ENCODE data around the gene ATP6AP1. TPM values are rescaled to one million over a fixed set of nuclear protein-coding genes. Genes with fewer than 3 reads are reported as not detected.

The ATP6AP1 gene
- polyA plus RNA-seq, 1 experiment = 143 TPM

- TF ChIP-seq CTCF (IDR thresholded peaks at IDR 0.05; ENCODE audit: insufficient read depth, low read depth, low read length) = no peak
- Histone ChIP-seq H3K27me3 (ENCODE audit: control insufficient read depth, insufficient read depth, low read length) (no peaks in the 10 kb centered on the region), H3K4me3 (ENCODE audit: low read depth, low read length) (no peak overlapping the region), H3K36me3 (ENCODE audit: control insufficient read depth, insufficient read depth, low read length) (peaks cover 22% of the 10 kb centered on the region)
- DNase-seq (ENCODE audit: low read depth) = no peak
- ChIA-PET CTCF (no interaction called here), POLR2A (no interaction called here)
These were observed 43.6 kb downstream of the ATP6AP1 start for GRCh38 chrX:154471839-154472684.

- ChIA-PET CTCF (interaction anchor here (1.0 kb wide), 1 partner anchor 74 kb away, joined by 3 read pairs; no protein-coding TSS in a partner anchor), POLR2A (interaction anchor here (0.6 kb wide), 1 partner anchor 17 kb away, joined by 3 read pairs; no protein-coding TSS in a partner anchor)
- Histone ChIP-seq H3K27me3 (ENCODE audit: control insufficient read depth, insufficient read depth, low read length) (no peaks in the 10 kb centered on the region), H3K36me3 (ENCODE audit: control insufficient read depth, insufficient read depth, low read length) (peaks cover 19% of the 10 kb centered on the region), H3K4me3 (ENCODE audit: low read depth, low read length) (no peak overlapping the region)
- DNase-seq (ENCODE audit: low read depth) = no peak
- no peak for TF ChIP-seq CTCF (IDR thresholded peaks at IDR 0.05; ENCODE audit: insufficient read depth, low read depth, low read length)
These were observed 44.5 kb downstream of the ATP6AP1 start for GRCh38 chrX:154472685-154473632.

GRCh38 chrX:154473683-154474082 lies 45.2 kb downstream of the ATP6AP1 start:
- Histone ChIP-seq H3K27me3 (ENCODE audit: control insufficient read depth, insufficient read depth, low read length) (no peaks in the 10 kb centered on the region), H3K4me3 (ENCODE audit: low read depth, low read length) (no peak overlapping the region), H3K36me3 (ENCODE audit: control insufficient read depth, insufficient read depth, low read length) (peaks cover 17% of the 10 kb centered on the region)
- CTCF ChIA-PET = interaction anchor here (1.0 kb wide), 1 partner anchor 75 kb away, joined by 3 read pairs; no protein-coding TSS in a partner anchor
- no peak for TF ChIP-seq CTCF (IDR thresholded peaks at IDR 0.05; ENCODE audit: insufficient read depth, low read depth, low read length)
- POLR2A ChIA-PET = interaction anchor here (0.6 kb wide), 1 partner anchor 17 kb away, joined by 3 read pairs; no protein-coding TSS in a partner anchor
- no peak for DNase-seq (ENCODE audit: low read depth)

- no peak for TF ChIP-seq CTCF (IDR thresholded peaks at IDR 0.05; ENCODE audit: insufficient read depth, low read depth, low read length)
- DNase-seq (ENCODE audit: low read depth) = no peak
- CTCF ChIA-PET = interaction anchor here (0.9 kb wide), 1 partner anchor 103 kb away, joined by 3 read pairs; no protein-coding TSS in a partner anchor
- Histone ChIP-seq H3K4me3 (ENCODE audit: low read depth, low read length) (no peak overlapping the region), H3K36me3 (ENCODE audit: control insufficient read depth, insufficient read depth, low read length) (peaks cover 2% of the 10 kb centered on the region), H3K27me3 (ENCODE audit: control insufficient read depth, insufficient read depth, low read length) (no peaks in the 10 kb centered on the region)
- POLR2A ChIA-PET = no interaction called here
These were observed 48.3 kb downstream of the ATP6AP1 start for GRCh38 chrX:154476821-154477220.
